H9 (cell line): ENCODE results near the gene TTC17. TPM values are rescaled to one million over a fixed set of nuclear protein-coding genes. Genes with fewer than 3 reads are reported as not detected.

Experiments
- DNase-seq: peaks from one replicate; pipeline ENCODE4 v3.0.0-alpha.2; 2017
- H2AFZ ChIP-seq: one replicate; pipeline ENCODE4 v1.6.1; 2013; ENCODE audit warnings: mild to moderate bottlenecking, low read length, control low read depth, moderate library complexity
- H2AK5ac ChIP-seq: 2 replicates; pipeline ENCODE4 v1.6.1; 2013; ENCODE audit warnings: low read length, control low read depth, mixed read lengths; ENCODE audit not compliant: insufficient read length
- H2BK120ac ChIP-seq: one replicate; pipeline ENCODE4 v1.6.1; 2013; ENCODE audit warnings: low read depth, mild to moderate bottlenecking, low read length, control low read depth, inconsistent platforms; ENCODE audit not compliant: poor library complexity, severe bottlenecking
- H2BK12ac ChIP-seq: 2 replicates; pipeline ENCODE4 v1.6.1; 2013; ENCODE audit warnings: low read length, control low read depth, mixed read lengths, low read depth; ENCODE audit not compliant: insufficient read length
- H2BK15ac ChIP-seq: 2 replicates; pipeline ENCODE4 v1.6.1; 2013; ENCODE audit warnings: low read depth, low read length, control low read depth
- H2BK20ac ChIP-seq: one replicate; pipeline ENCODE4 v1.6.1; 2013; ENCODE audit warnings: low read depth, mild to moderate bottlenecking, low read length, control low read depth, inconsistent platforms; ENCODE audit not compliant: poor library complexity, severe bottlenecking
- H2BK5ac ChIP-seq: 2 replicates; pipeline ENCODE4 v1.6.1; 2013; ENCODE audit warnings: low read length, control low read depth, mixed read lengths; ENCODE audit not compliant: insufficient read length
- H3K14ac ChIP-seq: 2 replicates; pipeline ENCODE4 v1.6.1; 2013; ENCODE audit warnings: low read length, control low read depth; ENCODE audit not compliant: insufficient read depth
- H3K18ac ChIP-seq: 2 replicates; pipeline ENCODE4 v1.6.1; 2013; ENCODE audit warnings: low read depth, mild to moderate bottlenecking, mixed read lengths, low read length, control low read depth; ENCODE audit not compliant: insufficient read length
- H3K23ac ChIP-seq: 2 replicates; pipeline ENCODE4 v1.6.1; 2013; ENCODE audit warnings: low read length, control low read depth, mixed read lengths, low read depth; ENCODE audit not compliant: insufficient read length
- H3K23me2 ChIP-seq: 2 replicates; pipeline ENCODE4 v1.6.1; 2013; ENCODE audit warnings: low read depth, mild to moderate bottlenecking, mixed read lengths, low read length, control low read depth; ENCODE audit not compliant: insufficient read length, poor library complexity, severe bottlenecking
- H3K27ac ChIP-seq: 2 replicates; pipeline ENCODE4 v1.5.1; 2013; ENCODE audit warnings: low read length, control low read depth, mixed read lengths, low read depth; ENCODE audit not compliant: insufficient read length
- H3K27me3 ChIP-seq: 2 replicates; pipeline ENCODE4 v1.6.1; 2013; ENCODE audit warnings: low read length, control low read depth, inconsistent platforms; ENCODE audit not compliant: insufficient read depth
- H3K4ac ChIP-seq: 2 replicates; pipeline ENCODE4 v1.6.1; 2013; ENCODE audit warnings: low read depth, mild to moderate bottlenecking, control low read depth, inconsistent platforms, low read length, moderate library complexity
- H3K4me1 ChIP-seq: 2 replicates; pipeline ENCODE4 v1.6.1; 2013; ENCODE audit warnings: low read length, control low read depth, inconsistent platforms; ENCODE audit not compliant: insufficient read depth
- H3K4me2 ChIP-seq: 2 replicates; pipeline ENCODE4 v1.6.1; 2013; ENCODE audit warnings: low read length, control low read depth, mixed read lengths; ENCODE audit not compliant: insufficient read length, insufficient read depth
- H3K56ac ChIP-seq: 2 replicates; pipeline ENCODE4 v1.6.1; 2013; ENCODE audit warnings: low read depth, mild to moderate bottlenecking, mixed read lengths, low read length, control low read depth; ENCODE audit not compliant: insufficient read length
- H3K79me1 ChIP-seq: 2 replicates; pipeline ENCODE4 v1.6.1; 2013; ENCODE audit warnings: low read depth, mild to moderate bottlenecking, moderate library complexity, low read length, control low read depth, inconsistent platforms; ENCODE audit not compliant: insufficient read depth, poor library complexity, severe bottlenecking
- H3K79me2 ChIP-seq: 2 replicates; pipeline ENCODE4 v1.6.1; 2013; ENCODE audit warnings: low read length, control low read depth, inconsistent platforms; ENCODE audit not compliant: insufficient read depth
- H3K9ac ChIP-seq: 2 replicates; pipeline ENCODE4 v1.6.1; 2013; ENCODE audit warnings: low read length, control low read depth, mixed read lengths; ENCODE audit not compliant: insufficient read length; ENCODE audit errors: extremely low read depth
- H3K9me3 ChIP-seq: one replicate; pipeline ENCODE4 v1.6.1; 2013; ENCODE audit warnings: low read depth, low read length, inconsistent platforms; ENCODE audit not compliant: control insufficient read depth
- H3T11ph ChIP-seq: one replicate; pipeline ENCODE4 v1.6.1; 2013; ENCODE audit warnings: mild to moderate bottlenecking, low read length, control low read depth, inconsistent platforms
- H4K20me1 ChIP-seq: one replicate; pipeline ENCODE4 v1.6.1; 2013; ENCODE audit not compliant: control insufficient read depth, insufficient read length, insufficient read depth
- H4K5ac ChIP-seq: 2 replicates; pipeline ENCODE4 v1.6.1; 2013; ENCODE audit warnings: low read depth, mild to moderate bottlenecking, mixed read lengths, low read length, control low read depth; ENCODE audit not compliant: insufficient read length
- H4K8ac ChIP-seq: replicated peaks from 2 replicates; pipeline ENCODE4 v1.6.1; 2013; ENCODE audit warnings: low read length, control low read depth, mixed read lengths, low read depth; ENCODE audit not compliant: insufficient read length
- H4K91ac ChIP-seq: 2 replicates; pipeline ENCODE4 v1.6.1; 2013; ENCODE audit warnings: low read depth, mild to moderate bottlenecking, moderate library complexity, mixed read lengths, low read length, control low read depth; ENCODE audit not compliant: insufficient read length
- H3K27ac Mint-ChIP-seq, 3 experiments: 2 replicates in 2 of 3; 3 replicates in 1 of 3; pipeline ENCODE4 v1.8.0; 2020 to 2021; ENCODE audit warnings: mixed read lengths in 3 of 3, mild to moderate bottlenecking in 1 of 3, moderate library complexity in 1 of 3
- H3K27me3 Mint-ChIP-seq: 2 replicates; pipeline ENCODE4 v1.8.0; 2021; ENCODE audit warnings: low read depth, mild to moderate bottlenecking, moderate library complexity, mixed read lengths
- H3K36me3 Mint-ChIP-seq, 3 experiments: 2 replicates in 2 of 3; 3 replicates in 1 of 3; pipeline ENCODE4 v1.8.0; 2020 to 2021; ENCODE audit warnings: low read depth in 3 of 3, mixed read lengths in 3 of 3; ENCODE audit not compliant: insufficient read depth in 1 of 3
- H3K4me1 Mint-ChIP-seq, 2 experiments: 2 replicates each; pipeline ENCODE4 v1.8.0; 2020; ENCODE audit warnings: mixed read lengths in 2 of 2
- H3K4me3 Mint-ChIP-seq, 2 experiments: 2 replicates in 1 of 2; 3 replicates in 1 of 2; pipeline ENCODE4 v1.8.0; 2020 to 2021; ENCODE audit warnings: mild to moderate bottlenecking in 2 of 2, mixed read lengths in 2 of 2, moderate library complexity in 1 of 2
- H3K9me3 Mint-ChIP-seq, 2 experiments: 2 replicates in 1 of 2; 3 replicates in 1 of 2; pipeline ENCODE4 v1.8.0; 2020; ENCODE audit warnings: mild to moderate bottlenecking in 2 of 2, mixed read lengths in 2 of 2, moderate library complexity in 1 of 2
- WGBS: extraction: QIAGEN DNeasy Blood & Tissue Kit; methylation state at CpG from one replicate; pipeline ENCODE4 v1.1.7; 2013; ENCODE audit warnings: missing lambda C conversion rate, low lambda C conversion rate, mixed read lengths; ENCODE audit not compliant: insufficient read length; ENCODE audit errors: extremely low coverage; 5-methylcytosine and 5-hydroxymethylcytosine counted together
- total RNA-seq: library from RNA; stranded (reverse); gene quantifications from 2 replicates; pipeline ENCODE4 v1.2.1, GENCODE V29; 2021
- TF ChIP-seq, protein P1 (sequence below): fragments of 200-600 bp; sonication (generic); conservative IDR thresholded peaks from 3 replicates; pipeline ENCODE4 v1.8.0; 2021; ENCODE audit warnings: antibody characterized with exemption, mild to moderate bottlenecking

Gene TTC17
- total RNA-seq, 1 experiment from 2014 or later = 68.5 TPM

DNA sequence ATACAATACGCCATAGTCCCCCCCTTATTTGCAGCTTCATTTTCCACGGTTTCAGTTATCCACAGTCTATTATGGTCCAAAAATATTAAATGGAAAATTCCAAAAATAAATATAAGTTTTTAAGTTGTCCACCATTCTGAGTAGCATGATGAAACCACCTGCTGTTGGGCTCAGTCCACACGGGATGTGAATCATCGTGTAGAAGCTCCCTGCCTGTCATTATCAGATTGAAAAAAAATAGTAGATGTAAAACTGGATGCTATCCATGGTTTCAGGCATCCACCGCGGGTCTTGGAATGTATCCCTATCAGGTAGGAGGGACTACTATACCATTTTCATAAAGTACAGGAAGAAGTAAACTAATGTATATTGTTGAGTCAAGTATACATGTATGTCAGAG, 127.4 kb downstream of the TTC17 start:
- no peak overlapping the region for H2BK12ac ChIP-seq
- H3K4me1 ChIP-seq = no peaks in the 10 kb centered on the region
- H3K18ac ChIP-seq = no peak overlapping the region
- peaks cover 11 to 14% of the 10 kb centered on the region in 2 experiments; a peak in 4 of 5 replicates for H3K9me3 Mint-ChIP-seq
- no peak overlapping the region for H4K8ac ChIP-seq
- H3K23ac ChIP-seq = no peak overlapping the region
- H3K56ac ChIP-seq = no peak overlapping the region
- no peak for DNase-seq
- no peak overlapping the region for H4K5ac ChIP-seq
- H2BK5ac ChIP-seq = no peak overlapping the region
- H3K9ac ChIP-seq = no peak overlapping the region
- no peak overlapping the region for H3T11ph ChIP-seq
- no peak overlapping the region for H2AFZ ChIP-seq
- no peak overlapping the region for H3K14ac ChIP-seq
- peaks cover 23 to 51% (median 45%) of the 10 kb centered on the region in 3 experiments for H3K36me3 Mint-ChIP-seq
- no peak overlapping the region for H3K4ac ChIP-seq
- H2BK15ac ChIP-seq = no peak overlapping the region
- no peak overlapping the region for H2BK120ac ChIP-seq
- H3K9me3 ChIP-seq = no peaks in the 10 kb centered on the region
- TF ChIP-seq, protein P1, sequence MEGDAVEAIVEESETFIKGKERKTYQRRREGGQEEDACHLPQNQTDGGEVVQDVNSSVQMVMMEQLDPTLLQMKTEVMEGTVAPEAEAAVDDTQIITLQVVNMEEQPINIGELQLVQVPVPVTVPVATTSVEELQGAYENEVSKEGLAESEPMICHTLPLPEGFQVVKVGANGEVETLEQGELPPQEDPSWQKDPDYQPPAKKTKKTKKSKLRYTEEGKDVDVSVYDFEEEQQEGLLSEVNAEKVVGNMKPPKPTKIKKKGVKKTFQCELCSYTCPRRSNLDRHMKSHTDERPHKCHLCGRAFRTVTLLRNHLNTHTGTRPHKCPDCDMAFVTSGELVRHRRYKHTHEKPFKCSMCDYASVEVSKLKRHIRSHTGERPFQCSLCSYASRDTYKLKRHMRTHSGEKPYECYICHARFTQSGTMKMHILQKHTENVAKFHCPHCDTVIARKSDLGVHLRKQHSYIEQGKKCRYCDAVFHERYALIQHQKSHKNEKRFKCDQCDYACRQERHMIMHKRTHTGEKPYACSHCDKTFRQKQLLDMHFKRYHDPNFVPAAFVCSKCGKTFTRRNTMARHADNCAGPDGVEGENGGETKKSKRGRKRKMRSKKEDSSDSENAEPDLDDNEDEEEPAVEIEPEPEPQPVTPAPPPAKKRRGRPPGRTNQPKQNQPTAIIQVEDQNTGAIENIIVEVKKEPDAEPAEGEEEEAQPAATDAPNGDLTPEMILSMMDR = no peak
- no CpG with 5 or more reads among the region's 6 CpGs for WGBS
- no peaks in the 10 kb centered on the region for H3K27me3 ChIP-seq
- H4K20me1 ChIP-seq = no peaks in the 10 kb centered on the region
- H3K27ac Mint-ChIP-seq = no peak overlapping the region
- no peak overlapping the region for H4K91ac ChIP-seq
- no peaks in the 10 kb centered on the region for H3K27me3 Mint-ChIP-seq
- H3K79me1 ChIP-seq = no peaks in the 10 kb centered on the region
- no peaks in the 10 kb centered on the region for H3K23me2 ChIP-seq
- H2BK20ac ChIP-seq = no peak overlapping the region
- H3K4me3 Mint-ChIP-seq = no peak overlapping the region
- no peaks in the 10 kb centered on the region for H3K79me2 ChIP-seq
- H3K27ac ChIP-seq = no peak overlapping the region
- no peak overlapping the region for H3K4me2 ChIP-seq
- no peak overlapping the region for H2AK5ac ChIP-seq
- no peaks in the 10 kb centered on the region for H3K4me1 Mint-ChIP-seq
